HG03575 (cell line): ENCODE data around the gene SORL1.

Source experiments
- ATAC-seq: cut with Tn5 transposase; IDR thresholded peaks from one replicate; pipeline ENCODE4 v1.9.1; 2021; ENCODE audit not compliant: unreplicated experiment, insufficient number of reproducible peaks, low FRiP score; ENCODE audit errors: extremely low read depth

Gene SORL1

DNA sequence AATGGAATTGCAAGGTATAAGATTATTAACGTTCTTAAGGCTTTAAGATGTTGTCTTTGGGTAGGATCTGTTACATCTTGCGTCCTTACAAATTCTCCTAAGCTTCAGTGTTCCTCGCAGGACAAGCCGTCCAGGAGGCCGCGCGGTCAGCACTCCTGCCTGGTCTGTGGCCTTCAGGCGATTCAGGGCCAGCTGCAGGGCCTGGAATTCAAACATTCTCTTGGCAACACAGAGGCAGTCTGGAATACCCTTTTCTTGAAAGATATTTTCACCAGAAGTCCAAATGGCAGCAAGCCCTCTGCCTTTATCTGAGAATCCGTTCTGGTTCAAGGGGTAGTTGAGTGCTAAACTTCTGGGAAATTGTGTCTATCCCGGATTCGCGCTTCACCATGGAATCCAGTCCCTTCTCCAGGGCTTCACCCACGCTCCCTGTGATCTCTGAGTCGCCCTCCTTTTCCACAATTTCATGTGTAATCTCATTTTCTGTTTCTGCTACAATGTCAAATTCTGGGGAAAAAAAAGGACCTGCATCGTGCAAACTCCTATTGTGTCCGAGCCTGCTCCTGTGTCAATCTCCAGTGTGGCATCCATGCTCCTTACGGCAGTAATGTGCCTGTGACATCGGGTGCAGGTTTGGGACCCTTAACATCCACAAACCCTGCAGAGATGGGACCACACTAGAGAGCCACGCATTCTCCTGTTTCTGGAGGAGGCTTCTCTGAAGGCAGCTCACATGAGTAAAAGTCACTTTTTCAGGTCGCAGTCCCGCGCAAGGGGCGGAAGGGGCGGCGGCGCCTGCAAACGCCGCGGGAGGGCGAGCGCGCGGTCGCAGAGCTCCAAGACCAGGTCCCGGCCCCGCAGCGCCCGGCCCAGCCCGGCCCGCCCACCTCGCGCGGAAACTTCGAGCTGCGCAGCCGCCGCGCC lies 25.4 kb upstream of the SORL1 start:
- no peak for ATAC-seq

DNA sequence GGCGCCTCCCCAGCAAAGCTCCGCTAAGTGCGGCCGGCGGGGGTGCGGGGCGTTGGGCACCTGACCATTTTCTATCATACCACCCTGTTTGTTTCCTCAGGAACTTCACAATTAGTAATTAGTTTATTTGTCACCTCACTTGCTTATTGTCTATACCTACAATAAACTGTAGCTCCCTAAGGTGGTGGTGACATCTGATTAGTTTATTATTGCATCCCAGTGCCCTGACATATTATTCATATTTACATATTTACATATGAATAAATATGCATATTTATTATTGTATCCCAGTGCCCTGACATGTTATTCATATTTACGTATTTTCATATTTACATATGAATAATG lies 24.7 kb upstream of the SORL1 start:
- ATAC-seq, result no peak

DNA sequence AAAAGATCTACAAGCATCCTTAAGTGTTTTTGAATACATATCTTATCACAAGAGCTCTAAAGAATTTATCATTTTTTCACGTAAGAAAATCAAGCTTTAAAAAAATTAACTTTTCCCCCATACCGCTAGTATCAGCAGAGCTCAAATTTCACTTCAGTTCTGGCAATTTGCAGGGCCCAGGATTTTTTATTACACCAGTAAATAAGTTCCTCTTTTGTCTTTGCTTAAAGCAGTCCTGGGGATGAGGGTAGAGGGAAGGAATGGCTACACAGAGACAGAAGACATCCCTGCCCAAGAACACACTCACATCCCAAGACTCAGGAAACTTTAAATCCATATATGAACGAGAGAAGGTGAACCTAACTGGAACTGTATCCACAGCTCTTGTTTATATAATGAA lies 22.6 kb upstream of the SORL1 start:
- no peak for ATAC-seq

DNA sequence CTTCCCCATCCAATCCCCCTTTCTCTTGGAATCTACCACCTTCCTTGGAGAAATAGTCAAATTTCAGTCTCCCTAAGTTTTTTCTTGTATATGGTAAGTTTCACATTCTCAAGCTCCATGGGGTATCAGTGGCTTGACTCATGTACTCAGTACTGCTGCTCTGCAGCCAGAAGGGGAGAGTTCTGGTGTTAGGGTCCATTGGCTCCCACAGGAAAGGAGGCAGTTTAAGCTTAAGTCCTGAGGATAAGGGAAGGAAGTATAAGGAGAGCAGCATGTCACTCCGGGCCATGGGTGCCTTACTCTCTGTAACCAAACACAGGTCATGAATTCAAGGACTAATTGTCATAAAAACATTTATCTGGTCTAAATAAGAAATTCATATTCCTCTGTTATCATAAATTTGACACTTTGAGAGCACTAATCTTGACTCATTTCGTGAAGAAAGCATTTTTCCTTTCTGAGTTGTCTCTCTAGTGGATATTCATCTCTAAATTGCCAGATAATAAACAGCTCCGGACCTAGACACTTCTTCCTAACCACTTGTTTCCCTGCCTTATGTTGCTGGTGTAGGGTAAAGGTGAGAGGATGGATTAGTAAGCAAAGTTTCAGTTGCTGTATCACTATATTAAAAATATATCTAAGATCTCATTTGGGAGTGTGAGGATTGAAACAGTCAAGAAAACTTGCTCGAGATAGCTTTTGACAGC lies 20.1 kb upstream of the SORL1 start:
- no peak for ATAC-seq

DNA sequence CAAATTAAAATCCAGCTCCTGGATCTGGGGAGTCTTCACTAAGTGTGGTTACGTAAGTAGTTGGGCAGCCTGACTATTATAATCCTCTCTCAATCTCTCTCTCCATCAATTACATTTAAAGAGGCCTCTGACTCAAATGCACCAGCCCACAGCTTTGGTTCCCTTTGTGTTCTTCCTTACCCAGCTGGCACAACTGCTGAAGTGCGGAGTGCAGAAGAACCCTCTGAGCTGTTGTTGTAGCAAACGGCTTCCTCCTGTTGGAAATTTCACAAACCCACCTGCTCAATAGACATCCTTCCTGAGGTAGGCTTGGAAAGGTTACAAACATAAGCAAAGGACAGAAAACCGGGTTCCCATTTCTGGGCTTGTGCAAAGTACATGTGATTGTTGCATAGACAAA lies 17.0 kb upstream of the SORL1 start:
- ATAC-seq, result no peak

DNA sequence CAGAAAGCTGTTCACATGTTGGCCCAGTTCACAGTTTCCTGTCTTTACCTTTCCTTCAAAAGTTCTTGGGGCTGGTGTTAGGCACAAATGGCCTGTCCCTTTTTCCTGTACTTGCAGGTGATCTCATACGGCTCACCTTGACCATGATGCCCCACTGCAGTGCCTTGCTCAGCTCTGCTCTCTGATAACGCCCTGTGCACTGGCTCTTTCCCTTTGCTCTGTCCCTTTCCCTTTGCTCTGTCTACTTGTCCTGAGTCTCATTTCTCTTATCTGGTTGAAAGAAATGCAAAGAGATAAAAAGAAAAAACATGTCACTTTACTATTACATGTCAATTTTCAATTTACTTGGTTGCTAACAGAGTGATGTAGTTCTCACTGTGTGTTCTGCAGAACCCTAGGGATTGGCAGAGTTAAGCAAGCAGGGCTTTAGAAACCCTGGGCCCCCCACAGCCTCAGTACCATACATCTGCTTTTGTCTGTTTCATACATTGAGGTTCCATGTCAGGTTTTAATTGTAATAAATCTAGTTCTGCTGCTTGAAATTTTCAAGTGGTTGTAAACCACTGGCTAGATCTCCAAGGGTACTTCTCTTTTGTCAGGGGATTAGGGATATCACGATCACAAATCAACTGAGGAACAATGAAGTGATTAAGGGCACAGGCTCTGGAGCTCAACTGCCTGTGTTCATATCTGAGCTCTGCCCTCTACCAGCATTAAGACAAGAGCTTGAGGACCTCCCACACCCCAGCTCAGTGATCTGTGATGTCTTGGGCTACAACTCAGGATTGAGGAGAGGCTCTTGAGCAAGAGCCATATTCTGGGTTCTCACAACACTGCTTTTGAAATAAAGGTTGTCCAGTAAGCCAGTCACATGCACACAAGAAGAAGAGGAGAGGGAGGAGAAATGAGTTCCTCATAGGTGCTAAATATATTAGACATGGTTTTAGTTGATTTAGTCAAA lies 16.3 kb upstream of the SORL1 start:
- no peak for ATAC-seq

DNA sequence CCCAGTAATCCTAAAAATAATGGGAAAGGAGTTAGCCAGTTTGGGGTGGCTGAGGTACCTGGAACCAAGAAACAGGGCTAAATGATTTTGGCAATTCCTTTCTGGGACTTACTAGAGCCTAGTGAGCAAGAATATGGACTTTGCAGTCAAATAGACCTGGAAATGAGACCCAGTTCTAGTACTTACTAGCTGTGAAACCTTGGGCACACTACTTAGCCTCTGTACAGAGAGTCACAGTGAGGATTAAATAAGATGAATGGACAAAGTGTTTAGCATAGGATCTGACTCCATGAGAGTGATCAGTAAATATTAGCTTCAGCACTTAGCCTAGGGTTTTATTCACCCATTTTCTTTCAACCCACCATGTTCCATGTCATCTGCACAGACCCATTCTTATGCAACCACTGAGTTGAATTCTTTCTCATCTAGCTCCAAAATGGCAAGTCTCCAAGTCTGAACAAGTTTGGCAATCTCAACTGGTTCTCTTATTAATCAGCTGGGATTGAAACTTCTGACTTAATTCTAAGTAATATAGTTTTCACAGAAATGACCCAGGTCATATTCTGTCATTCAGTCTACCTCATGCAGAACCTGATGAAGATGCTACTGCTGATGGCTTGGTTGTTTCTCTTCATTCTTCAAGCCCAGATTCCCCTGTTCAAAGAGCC lies 15.0 kb upstream of the SORL1 start:
- no peak for ATAC-seq

DNA sequence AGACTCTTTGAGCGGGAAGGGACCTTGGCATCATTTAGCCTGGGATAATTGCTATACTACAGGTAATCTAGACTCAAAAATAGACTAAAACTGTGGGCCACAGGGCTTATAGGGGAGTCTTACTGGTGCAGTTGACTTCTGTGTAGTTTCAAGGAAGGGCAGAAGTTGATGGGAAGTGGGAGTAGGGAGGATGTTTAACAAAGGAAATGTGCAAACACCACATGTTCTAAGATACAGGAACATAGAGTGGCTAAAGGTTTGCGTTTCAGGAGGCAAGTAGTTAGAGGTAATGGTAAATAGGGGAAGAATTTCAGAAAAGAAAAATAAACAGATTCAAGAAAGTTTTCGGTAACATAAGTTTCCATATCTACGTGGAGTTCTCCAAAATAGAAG lies 14.4 kb upstream of the SORL1 start:
- ATAC-seq, result no peak

DNA sequence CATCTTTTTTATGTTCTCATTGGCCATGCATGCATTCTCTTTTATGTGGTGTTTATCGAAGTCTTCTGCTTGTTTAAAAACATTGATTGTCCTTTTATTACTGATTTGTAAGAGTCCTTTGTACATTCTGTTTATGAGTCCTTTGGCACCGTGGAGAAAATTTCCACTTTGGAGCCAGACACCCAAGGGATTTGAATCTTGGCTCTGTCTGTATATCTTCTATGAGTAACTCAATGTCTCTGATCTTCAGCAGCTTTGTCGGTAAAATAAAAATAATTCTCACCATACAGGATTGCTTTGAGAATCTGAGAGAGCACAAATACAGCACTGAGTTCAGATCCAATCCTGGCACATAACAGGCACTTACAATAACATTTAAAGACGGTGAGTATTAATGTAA lies 12.8 kb upstream of the SORL1 start:
- ATAC-seq, result no peak

DNA sequence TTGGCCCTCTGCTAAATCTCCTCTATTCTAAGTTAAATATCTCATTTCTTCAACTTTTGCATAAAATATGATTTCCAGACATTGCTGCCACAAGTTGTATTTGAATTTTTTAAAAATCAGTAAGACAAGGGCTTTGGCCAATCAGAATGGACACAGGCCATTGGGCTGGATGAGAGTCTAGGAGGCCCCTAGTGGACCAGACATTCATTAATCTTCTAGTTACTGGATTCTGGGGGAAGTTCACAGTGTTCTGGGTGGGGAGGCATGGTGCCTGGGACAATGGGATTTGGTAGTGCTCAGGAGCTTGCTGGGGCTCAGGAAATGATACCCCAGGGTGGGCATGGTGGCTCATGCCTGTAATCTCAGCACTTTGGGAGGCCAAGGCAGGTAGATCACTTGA lies 12.4 kb upstream of the SORL1 start:
- no peak for ATAC-seq

DNA sequence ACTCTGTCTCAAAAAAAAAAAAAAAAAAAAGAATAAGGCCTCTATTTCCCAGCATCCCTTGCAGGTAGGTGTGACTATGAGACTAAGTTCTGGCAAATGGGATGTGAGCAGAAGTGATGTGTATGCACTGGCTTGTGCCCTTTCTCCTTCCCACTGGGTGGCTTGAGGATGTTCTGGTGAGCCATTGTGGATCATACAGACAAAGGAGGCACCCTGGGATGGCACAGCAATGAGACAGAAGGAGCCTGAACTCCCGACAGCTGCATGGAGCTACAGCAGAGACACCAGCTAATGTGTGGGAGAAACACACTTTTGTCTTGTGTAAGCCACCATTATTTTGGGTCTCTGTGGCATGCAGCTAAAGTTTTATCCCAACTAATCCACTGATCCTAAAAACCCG lies 10.6 kb upstream of the SORL1 start:
- no peak for ATAC-seq

DNA sequence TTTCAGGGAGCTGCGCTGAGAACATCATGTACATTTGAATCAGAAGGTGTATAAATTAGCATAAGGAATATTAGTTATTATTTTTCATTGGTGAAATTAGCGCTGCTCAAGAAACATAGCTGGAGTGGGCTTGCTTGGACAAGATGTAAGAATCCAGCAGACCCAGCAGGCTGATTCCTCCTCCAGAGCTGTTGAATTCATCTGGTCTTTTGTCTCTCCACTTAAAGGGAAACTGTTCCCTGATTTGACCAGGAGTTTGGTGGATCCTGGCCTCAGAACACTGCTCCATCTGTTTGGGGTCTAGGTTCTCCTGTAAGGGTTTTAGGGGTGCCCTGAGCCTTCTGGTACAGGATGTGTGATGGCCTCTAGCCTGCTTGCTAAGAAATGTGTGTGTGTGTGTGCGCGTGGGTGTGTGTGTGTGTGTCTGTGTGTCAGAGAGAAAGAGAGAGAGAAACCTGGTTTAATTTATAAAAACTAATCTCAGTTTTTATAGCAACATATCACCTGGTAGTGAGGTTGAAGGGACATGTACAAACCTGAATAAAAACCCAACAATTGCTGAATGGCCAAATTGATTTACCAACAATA lies 8.3 kb upstream of the SORL1 start:
- no peak for ATAC-seq

DNA sequence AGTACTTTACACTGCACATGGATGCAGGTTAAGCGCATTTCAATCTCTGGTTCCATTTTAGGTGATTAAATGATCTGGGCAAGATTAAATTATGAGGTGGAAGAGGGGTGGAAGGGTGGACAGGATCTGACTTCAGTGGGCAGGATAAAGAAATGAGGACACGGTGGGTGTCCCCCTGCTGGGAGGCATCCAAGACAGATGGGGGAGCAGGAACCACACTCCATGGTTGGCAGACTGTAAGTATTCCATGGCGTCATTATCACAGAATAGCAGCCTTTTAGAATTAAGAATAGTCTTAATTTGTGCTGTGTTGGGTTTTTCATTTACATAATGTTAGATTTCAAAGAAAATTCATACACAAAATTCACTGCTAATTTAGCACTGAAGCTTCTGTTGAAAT lies 7.6 kb upstream of the SORL1 start:
- ATAC-seq, result no peak

DNA sequence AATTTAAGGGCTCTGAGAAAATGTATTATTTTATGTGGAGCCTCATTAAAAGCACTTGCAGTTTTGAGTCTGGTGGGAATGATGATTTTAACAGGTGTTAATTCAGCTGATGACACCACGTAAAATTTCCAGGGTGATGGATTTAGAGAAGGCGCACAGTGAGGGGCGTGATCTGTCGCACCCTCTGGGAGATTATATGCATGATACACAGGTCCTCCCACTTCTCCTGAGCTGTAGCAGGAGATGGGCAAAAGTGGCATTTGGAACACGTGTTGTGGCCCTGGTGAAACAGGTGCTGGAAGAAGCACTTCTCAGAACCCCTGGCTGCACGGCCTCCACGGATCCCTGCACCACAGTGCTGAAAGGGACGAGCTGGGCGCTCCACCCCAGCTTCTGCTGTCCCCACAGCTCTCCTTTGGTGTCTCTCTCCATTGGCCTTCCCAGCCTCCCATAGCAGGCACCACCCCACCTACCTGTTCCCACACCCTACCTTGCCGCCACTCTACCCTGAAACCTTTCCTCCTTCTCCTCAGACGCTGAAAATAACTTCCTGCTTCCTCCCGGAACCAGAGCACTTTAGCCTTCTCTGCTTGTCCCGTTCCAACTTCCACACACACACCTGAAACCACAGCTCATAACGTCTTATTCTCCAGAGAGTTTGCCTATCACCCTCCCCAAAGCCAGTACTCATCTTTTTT lies 6.9 kb upstream of the SORL1 start:
- no peak for ATAC-seq

DNA sequence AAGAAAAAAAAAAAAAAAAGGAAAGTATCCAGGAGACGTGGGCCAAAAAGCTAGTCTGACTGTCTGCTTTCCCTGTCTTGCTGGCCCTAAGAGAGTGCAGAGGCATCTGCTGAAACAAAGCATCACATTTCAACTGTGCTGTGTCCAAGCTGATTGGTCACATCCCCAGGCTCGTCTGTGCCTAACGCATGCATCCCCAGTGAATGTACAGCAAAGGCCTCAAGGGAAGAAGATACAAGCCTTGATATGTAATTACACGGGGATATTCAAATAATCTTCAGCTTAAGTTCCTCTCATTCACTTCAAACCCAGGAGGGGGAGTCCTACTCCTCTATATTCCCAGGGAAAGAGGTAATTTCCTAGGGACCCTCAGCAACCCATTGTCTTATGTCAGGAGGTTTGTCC lies 5.4 kb upstream of the SORL1 start:
- no peak for ATAC-seq

DNA sequence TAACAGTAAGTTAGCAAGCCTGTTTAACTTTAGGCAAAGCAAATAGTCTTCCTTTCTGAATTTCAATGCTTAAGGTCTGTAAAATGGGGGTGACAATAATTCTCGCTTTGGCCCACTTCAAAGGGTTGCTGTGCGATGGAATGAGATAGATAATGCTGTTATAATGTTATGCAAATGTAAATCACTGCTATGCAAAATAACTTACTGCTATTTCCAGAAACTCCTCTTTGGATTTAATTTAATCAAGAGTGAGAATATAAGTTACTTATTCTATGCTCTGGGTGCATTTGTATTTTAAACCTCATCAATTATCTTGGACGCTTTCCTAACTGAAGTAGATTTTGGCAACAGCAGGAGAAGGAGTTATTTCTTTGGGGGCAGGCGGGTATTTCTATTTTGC lies 4.1 kb upstream of the SORL1 start:
- no peak for ATAC-seq

DNA sequence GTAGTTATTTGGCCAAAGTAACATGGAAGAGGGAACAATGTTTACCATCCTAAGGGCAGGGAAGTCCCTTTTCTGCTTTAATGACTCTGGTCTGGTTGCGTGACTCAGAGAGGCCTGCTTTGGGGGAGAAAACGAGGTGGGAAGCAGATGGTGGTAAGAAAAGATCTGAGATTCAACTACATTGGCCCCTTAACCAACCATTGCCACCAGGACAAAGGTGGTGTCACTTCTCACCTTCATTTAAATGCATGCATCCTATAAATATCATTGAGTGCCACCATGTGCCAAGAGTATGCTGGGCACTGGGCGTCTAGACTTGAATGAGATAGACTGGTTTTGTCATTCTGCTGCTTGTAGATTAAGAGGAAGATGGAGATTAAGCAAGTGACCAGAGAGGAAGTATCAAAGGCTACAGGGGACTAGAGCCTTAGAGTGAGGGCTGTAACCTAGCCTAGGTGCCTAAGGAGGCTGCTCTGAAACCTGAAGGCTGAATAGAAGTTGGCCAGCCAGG lies 3.6 kb upstream of the SORL1 start:
- no peak for ATAC-seq

DNA sequence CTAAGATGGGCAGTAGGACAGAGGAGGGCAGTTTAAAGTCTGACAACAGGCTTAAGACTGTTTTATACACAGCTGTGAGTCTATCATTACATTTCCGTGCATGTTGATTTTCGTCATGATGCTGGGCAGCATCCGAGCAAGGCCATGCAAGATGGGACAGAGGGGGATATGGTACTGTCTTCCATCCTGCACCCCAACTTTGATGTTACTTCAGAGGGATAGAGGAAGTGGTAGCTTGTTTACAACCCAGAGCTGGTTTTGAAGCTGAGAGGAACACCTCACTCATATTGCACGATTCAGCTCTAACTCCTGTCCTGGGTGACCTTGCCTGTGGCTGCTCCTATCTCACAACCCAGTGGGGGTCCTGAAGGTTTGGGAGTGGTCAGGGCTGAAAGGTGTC lies 3.0 kb upstream of the SORL1 start:
- ATAC-seq, result no peak
